GM04503 (cell line): ENCODE results near the gene ELAC1.

Experiments used
- DNase-seq: peaks from one replicate; pipeline ENCODE4 v3.0.0-alpha.2; 2012; ENCODE audit warnings: low read depth

ELAC1 gene

GRCh38 chr18:51020536-51020935 is 52.7 kb downstream of the ELAC1 start:
- no peak for DNase-seq

- DNase-seq, result no peak
These were observed 53.6 kb downstream of the ELAC1 start for GRCh38 chr18:51021226-51021965.

GRCh38 chr18:51025512-51025911 is 57.7 kb downstream of the ELAC1 start:
- DNase-seq, result no peak

- DNase-seq, result no peak
These were observed 60.5 kb downstream of the ELAC1 start for GRCh38 chr18:51028201-51028805.

GRCh38 chr18:51029378-51029693 is 61.5 kb downstream of the ELAC1 start:
- DNase-seq, result no peak

- peak; percentile 72 for DNase-seq
These were observed 62.1 kb downstream of the ELAC1 start, which contains the start of gene SMAD4 for GRCh38 chr18:51029694-51030536. SMAD4 (plus strand) TSS chr18:51030213; CDS start chr18:51047047, 16,834 bp downstream.

GRCh38 chr18:51030537-51031258 is 62.9 kb downstream of the ELAC1 start:
- DNase-seq, result no peak

- DNase-seq, result no peak
These were observed 64.4 kb downstream of the ELAC1 start for GRCh38 chr18:51032193-51032592.

GRCh38 chr18:51037230-51037629 is 69.4 kb downstream of the ELAC1 start:
- no peak for DNase-seq
